Suppressor macrophage treated with lipopolysaccharide for 1 hour (primary cell): ENCODE measurements around the gene DIRAS1.
"Not testable (repeated sequence)": the region's sequence is repeated elsewhere in the genome, so short reads cannot be mapped to it uniquely, and the experiment has no call there.

Experiments
- DNase-seq, 3 donors: peaks; one replicate each; pipeline ENCODE4 v3.0.0-alpha.2; 2020 to 2022

The DIRAS1 gene

GRCh38 chr19:2703691-2704216, 17.4 kb downstream of the DIRAS1 start:
- DNase-seq: no peak

- no peak for DNase-seq
These were observed 18.1 kb downstream of the DIRAS1 start for GRCh38 chr19:2703077-2703437.

- DNase-seq: peak; percentile 95 to 100 (median 98)
These were observed 18.7 kb downstream of the DIRAS1 start, which contains the start of gene GNG7 for GRCh38 chr19:2702170-2703076. Gene GNG7, minus strand, starts transcription at chr19:2702694. Its CDS starts 182,006 bp downstream, at chr19:2520688.

GRCh38 chr19:2701361-2702169, 19.6 kb downstream of the DIRAS1 start:
- DNase-seq: no peak

- DNase-seq: peak in 1 of 3 donors; percentile 31
These were observed 20.4 kb downstream of the DIRAS1 start for GRCh38 chr19:2700660-2701360.

GRCh38 chr19:2699413-2700140, 21.6 kb downstream of the DIRAS1 start:
- no peak for DNase-seq

GRCh38 chr19:2694196-2694595, 27.0 kb downstream of the DIRAS1 start:
- no peak for DNase-seq

- DNase-seq: no peak
These were observed 27.5 kb downstream of the DIRAS1 start for GRCh38 chr19:2693492-2694160.

GRCh38 chr19:2691951-2692350, 29.2 kb downstream of the DIRAS1 start:
- no peak for DNase-seq

GRCh38 chr19:2690856-2691255, 30.3 kb downstream of the DIRAS1 start:
- no peak for DNase-seq

GRCh38 chr19:2686360-2686759, 34.8 kb downstream of the DIRAS1 start:
- no peak for DNase-seq

GRCh38 chr19:2685204-2685704, 35.9 kb downstream of the DIRAS1 start:
- DNase-seq: no peak

- no peak for DNase-seq
These were observed 37.7 kb downstream of the DIRAS1 start for GRCh38 chr19:2683430-2684003.

- no peak for DNase-seq
These were observed 40.4 kb downstream of the DIRAS1 start for GRCh38 chr19:2680808-2681207.

GRCh38 chr19:2679439-2679838, 41.7 kb downstream of the DIRAS1 start:
- no peak for DNase-seq

- not testable (repeated sequence) for DNase-seq
These were observed 42.2 kb downstream of the DIRAS1 start for GRCh38 chr19:2678948-2679347.

- DNase-seq: peak; percentile 70 to 72 (median 71)
These were observed 43.0 kb downstream of the DIRAS1 start for GRCh38 chr19:2678044-2678671.

GRCh38 chr19:2676823-2677222, 44.3 kb downstream of the DIRAS1 start:
- no peak for DNase-seq

GRCh38 chr19:2675892-2676291, 45.3 kb downstream of the DIRAS1 start:
- DNase-seq: no peak

GRCh38 chr19:2670217-2670616, 51.0 kb downstream of the DIRAS1 start:
- DNase-seq: no peak
